SU-DHL-6 (cell line): ENCODE data around the gene KPTN.

Experiments
- EZH2phosphoT487 ChIP-seq: fragments of 200-600 bp; sonication (generic), shearing (Covaris generic); conservative IDR thresholded peaks from 2 replicates; pipeline ENCODE4 v1.6.1; 2018; ENCODE audit warnings: mild to moderate bottlenecking, antibody characterized with exemption, low read length, moderate library complexity, mixed read lengths
- TF ChIP-seq, protein P1 (sequence below): fragments of 200-600 bp; sonication (generic); IDR thresholded peaks from one replicate; pipeline ENCODE4 v1.5.1; 2017; ENCODE audit warnings: antibody characterized with exemption, mild to moderate bottlenecking, low read length, moderate library complexity; ENCODE audit not compliant: insufficient read depth, poor library complexity, severe bottlenecking

DNA sequence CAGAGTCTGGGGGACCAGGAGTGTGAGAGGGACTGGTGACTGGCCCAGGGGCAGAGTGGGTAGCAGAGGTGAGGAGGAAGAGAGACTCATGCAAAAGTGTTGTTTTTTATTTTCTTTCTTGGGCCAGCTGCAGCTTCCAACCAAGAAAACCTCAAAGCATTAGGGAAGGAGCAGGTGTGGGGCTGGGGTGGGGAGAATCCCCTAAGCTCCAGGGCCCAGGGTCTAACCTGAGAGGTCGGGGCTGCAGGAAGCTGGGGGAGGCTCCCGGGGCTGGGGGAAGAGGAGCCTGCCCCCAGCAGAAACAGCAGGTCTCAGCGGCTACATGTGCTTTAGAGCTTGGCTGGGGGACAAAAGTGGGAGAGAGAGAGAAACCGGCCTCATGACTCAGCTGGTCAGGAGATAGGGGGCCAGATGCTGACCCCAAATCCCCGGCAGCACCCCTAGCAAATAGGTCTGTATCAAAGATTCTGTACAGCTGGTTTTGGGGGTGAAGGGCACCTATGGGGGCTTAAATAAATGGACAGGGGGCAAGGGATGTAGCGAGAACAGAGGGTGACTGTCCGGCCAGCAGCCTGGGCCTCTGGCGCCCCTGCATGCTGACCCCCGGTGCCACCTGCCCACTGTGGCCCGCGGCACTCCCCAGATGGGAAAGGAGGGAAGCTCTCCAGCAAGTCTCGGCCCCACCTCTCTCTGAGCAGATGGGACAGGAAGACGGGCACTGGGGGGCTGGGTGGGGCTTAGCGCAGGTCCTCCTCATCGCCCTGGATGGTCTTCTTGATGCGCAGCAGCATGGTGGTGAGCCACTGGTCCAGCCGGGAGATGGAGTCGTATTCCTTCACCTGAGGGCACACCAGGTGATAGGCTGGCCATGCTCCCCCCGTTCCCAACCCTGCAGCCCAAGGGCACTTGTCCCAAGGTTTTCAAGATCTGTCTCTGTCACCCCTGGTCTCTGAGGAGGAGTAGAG, 3.8 kb upstream of the KPTN start:
- TF ChIP-seq, protein P1, sequence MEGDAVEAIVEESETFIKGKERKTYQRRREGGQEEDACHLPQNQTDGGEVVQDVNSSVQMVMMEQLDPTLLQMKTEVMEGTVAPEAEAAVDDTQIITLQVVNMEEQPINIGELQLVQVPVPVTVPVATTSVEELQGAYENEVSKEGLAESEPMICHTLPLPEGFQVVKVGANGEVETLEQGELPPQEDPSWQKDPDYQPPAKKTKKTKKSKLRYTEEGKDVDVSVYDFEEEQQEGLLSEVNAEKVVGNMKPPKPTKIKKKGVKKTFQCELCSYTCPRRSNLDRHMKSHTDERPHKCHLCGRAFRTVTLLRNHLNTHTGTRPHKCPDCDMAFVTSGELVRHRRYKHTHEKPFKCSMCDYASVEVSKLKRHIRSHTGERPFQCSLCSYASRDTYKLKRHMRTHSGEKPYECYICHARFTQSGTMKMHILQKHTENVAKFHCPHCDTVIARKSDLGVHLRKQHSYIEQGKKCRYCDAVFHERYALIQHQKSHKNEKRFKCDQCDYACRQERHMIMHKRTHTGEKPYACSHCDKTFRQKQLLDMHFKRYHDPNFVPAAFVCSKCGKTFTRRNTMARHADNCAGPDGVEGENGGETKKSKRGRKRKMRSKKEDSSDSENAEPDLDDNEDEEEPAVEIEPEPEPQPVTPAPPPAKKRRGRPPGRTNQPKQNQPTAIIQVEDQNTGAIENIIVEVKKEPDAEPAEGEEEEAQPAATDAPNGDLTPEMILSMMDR: no peak
- no peak for TF ChIP-seq EZH2phosphoT487
